GM18526 (cell line): ENCODE data around the gene TCP1.
A peak's percentile ranks its signal among the peaks of the same experiment; 100 is the strongest.

ENCODE experiments used
- POLR2A ChIP-seq: IDR thresholded peaks from 3 replicates; pipeline ENCODE4 v1.6.1; 2011; ENCODE audit not compliant: insufficient read length; ENCODE audit errors: extremely low read depth

Gene TCP1

DNA sequence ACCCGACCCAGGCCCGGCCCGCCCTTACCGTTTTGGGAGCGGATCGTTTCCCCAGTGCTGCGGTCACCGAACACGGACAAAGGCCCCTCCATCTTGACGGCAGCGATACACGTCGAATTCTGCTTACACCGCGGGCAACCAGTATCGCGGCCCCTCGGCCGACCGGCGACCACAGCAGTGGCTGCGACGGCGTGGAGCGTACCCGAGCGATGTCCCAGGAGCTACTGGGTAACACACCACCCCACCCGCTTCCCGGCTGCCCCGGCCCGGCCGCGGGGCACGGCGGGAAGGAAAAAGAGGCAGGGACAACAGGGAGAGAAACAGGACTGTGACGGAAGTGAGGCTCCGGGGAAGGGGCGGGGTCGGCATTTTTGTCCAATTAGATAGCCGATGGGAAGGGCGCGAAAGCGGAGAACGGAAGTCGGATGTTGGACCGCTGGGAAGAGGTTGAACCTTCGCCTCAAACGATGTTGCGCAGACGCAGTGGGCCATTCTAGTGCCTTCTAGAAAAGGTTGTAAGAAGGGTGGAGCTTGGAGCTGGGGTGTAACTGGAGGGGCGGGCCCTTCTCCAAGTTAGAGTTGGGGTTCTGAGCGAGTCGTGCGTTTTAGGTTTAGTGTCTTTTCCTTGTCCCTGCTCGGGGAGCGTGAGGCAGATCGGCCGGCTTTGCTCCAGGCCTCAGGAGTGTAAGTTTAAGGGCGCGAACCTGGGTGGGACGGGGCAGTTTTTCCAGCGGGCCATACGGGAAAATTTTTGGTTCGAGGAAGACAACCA lies at the start of gene TCP1:
Gene TCP1, minus strand, starts transcription at position 226 of the 772 bp plus-strand sequence. Its CDS starts 134 bp downstream, at position 92.
- peak; percentile 97 for TF ChIP-seq POLR2A

DNA sequence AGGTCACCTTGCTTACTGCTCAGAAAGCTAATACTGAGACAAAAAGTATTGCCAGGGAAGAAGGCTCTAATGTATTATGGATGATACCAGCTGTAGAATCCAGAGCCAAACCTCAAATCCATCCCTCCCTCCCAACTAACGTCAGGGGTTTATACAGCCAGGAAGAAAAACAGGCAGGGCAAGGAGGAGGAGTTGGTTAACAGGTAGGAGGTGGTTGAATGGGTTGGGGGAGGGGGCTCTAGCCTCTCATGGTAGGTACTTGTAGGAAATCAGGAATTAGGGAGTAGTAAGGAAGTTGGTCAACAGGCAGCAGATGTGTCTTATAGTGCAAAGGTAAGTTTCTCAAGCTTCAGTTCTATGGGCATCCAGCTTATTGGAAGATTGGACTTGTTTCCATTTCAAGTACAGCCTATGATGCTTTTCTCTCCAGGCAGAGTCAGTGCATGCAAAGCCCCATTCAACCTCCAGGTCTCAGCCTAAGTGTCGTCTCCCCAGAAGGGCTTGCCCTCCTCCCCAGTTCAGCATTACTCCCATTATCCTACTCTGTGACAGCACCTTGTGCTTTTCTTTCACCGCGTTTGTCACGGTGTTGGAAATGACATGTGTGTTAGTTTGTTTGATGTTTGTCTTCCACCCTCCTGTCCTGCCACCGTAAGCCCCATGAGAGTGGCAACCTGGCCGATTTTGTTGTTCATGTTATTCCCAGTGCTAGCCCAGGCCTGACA lies 48.8 kb upstream of the TCP1 start:
- TF ChIP-seq POLR2A = no peak

DNA sequence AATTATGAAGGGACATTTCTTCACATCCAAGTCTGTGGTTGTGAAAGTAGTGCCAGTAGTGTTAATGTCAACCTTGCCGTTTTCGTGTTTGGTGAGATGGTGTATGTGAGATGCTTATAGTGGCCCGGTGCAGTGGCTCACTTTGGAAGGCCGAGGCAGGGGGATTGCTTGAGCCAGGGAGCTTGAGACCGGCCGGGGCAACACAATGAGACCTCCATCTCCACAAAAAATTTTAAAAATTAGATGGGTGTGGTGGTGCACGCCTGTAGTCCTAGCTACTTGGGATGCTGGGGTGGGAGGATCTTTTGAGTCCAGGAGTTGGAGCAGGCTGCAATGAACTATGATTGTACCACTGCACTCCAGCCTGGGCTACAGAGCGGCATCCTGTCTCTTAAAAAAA lies 48.1 kb upstream of the TCP1 start:
- TF ChIP-seq POLR2A = no peak

DNA sequence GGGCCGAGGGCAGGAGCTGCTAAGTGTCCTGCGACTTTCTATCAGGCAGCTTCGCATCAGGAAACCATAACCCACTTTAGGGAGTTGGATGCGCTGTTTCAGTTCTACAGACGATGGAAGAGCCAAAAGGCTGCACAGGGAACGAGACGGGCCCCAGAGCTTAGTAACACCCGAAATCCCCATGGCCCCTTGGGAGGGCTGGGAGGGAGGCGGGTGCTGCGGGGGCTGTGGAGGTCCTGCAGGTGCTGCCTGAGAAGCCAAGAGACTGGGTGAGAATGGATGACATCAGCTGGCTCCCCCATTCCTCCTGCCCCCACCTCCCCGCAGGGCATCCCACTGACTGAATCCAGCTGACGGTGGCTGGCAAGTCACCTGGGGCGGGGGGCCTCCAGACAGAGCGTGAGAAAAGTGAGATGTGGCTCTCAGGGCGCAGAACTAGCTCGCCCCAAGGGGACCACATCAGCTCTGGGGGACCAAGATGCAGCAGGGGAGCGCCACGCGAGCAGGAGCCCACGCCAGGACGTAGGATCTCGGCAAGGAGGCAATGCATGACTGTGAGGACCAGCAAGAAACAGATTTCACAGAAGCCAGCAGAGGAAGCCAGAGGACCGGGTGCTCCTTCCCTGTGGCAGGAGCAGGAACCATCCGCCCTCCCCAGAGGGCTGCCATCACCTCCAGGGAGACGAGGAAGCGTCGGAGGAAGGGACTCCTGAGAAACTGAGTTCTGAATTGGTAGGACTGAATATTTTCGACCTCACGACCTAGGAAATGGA lies 47.5 kb upstream of the TCP1 start:
- no peak for TF ChIP-seq POLR2A

GRCh38 chr6:159833997-159834603 lies 44.7 kb upstream of the TCP1 start:
- no peak for TF ChIP-seq POLR2A

- TF ChIP-seq POLR2A = no peak
Observed at GRCh38 chr6:159833556-159833955, 44.2 kb upstream of the TCP1 start.

- no peak for TF ChIP-seq POLR2A
Observed at GRCh38 chr6:159832946-159833345, 43.5 kb upstream of the TCP1 start.

- TF ChIP-seq POLR2A = no peak
Observed at GRCh38 chr6:159831373-159831679, 41.9 kb upstream of the TCP1 start.

DNA sequence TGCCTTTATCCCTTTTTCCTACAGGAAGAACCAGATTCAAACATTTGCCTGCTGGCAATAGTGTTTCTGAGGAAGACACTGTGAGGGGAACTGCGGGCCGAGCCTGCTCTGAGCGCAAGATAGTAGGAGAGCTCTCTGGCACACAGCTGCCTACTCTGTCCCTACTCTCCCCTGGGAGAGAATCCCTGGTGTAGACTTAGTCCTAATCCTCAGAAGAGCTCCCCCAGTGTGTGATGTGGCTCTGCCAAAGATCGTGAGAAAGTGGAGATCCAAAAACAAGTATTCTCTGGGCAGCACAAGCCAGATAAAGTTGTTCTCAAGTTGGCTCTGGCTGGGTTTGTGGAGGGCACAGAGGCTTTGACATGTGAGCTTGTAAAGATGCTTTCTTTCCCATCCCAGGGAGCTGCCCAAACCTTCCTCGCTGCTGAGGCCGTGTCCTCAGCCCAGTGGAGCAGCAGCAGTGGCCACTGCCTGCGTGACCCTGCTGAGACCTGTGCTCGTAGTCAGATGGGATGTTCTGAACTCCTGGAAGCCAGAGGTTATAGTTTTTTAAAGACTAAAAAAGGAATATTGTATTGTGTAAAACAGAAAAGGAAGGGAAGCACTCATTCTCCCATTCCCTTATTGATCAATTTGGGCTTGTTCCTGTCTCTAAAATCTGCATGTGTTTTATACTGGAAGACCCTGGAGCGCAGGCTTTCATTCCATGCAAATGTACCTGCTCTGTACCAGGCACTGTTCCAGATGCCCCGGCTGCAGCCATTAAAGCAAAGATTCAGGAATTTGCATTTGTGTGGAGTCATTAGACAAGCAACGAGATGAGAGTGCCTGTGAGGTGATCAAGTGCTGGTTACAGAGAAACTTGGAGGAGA lies 41.3 kb upstream of the TCP1 start:
- TF ChIP-seq POLR2A = no peak

DNA sequence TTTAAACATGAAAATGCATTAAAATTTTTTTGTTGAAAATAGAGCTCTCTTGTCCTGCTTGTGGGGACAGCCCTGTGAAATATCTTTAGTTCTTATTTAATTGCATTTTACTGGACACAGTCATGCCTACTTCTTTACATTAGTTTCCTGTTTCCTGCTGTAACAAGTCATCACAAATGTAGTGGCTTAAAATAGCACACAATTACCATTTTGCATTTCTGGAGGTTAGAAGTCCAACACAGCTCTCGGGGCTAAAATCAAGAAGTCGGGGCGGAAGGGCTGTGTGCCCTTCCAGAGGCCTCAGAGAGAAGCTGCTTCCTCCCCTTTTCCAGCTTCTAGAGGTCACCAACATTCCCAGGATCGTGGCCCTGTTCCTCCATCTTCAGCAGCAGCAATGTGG lies 40.1 kb upstream of the TCP1 start:
- no peak for TF ChIP-seq POLR2A

- TF ChIP-seq POLR2A = no peak
Observed at GRCh38 chr6:159828074-159828473, 38.7 kb upstream of the TCP1 start.

DNA sequence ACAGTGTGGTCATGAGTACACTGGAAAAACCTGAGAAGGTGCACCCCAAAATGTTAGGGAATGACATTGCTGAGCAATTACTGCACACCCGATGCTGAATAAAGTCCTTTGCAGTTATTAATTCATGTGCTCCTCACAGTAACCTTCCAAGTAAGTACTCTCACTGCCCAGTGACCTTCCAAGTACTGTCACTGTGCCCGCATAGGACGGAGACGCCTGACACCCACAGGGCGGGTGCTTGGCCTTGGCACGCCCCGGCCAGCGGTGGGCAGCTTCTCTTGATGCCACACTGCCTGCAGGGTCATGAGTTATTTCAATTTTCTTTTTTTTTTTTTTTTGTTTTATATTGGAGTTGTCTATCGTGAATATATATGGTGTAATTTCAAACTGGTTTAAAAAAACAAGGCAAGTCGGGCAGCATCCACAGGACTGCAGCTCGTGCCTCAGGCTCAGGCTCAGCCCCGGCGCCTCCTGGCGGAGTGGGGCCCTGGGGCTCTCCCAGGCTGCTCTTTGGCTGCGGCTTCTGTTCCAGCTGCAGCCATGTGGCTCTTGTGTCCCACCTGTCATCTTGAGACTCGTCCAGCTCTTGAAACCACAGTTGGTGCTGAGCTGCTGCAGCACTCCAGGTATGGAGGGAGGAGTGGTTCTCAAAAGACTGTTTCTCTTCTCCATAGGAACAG lies 37.7 kb upstream of the TCP1 start:
- no peak for TF ChIP-seq POLR2A

DNA sequence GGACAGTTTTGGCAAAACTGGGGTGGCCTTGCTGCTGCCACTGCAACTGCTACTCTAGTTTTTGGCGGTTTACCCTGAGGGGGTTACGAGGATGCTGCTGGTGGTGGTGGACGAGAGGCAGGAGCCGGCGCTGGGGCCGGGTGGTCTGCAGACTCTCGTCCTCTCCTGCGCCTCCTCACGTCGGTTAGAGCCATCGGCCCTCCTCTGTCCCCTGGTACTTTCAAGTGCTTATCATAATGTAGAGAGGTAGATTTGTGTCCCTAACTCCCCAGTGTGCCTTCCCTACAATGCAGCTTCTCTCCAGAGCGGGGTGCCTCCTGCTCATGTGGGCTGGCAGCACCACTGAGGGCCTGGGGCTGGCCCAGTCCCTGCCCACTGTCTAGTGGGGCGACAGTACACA lies 36.6 kb upstream of the TCP1 start:
- TF ChIP-seq POLR2A = no peak

DNA sequence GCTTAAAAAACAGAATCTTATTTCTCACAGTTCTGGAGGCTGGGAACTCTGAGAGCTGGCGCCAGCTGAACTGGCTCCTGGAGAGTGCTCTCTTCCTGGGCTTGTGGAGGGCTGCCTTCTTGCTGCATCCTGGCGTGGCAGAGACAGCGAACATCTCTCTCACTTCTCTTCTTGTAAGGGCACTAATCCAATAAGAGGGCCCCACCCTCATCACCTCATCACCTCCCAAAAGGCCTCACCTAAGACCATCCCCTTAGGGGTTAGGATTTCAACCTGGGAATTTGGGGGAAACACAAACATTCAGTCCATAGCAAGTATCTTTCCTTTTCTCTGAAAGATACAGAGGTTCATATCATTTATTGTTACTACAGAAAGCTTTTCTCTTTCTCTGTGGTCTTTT lies 34.6 kb upstream of the TCP1 start:
- TF ChIP-seq POLR2A = no peak

GRCh38 chr6:159821726-159822125 lies 32.3 kb upstream of the TCP1 start:
- TF ChIP-seq POLR2A = no peak

DNA sequence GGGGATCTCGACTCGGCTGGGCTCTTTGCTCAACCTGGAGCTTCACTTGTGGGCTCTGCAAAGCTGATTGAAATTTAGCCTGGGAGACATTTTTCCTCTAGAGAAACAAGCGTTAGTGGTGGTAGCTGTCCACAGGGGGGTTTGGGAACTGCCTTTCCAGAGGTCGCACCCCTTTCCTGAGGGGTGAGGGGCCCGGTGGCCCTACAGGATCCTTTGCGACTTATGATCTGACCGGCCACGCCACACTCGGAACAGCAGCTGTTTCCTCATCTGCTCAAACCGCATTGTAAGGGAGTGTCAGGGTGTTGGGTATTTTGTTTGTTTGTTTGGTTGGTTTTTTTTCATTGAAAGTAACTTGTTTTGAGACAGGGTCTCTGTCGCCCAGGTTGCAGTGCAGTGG lies 31.7 kb upstream of the TCP1 start:
- no peak for TF ChIP-seq POLR2A
